NT2/D1 (cell line): ENCODE data around the gene NSMF.

Source experiments
- SUZ12 ChIP-seq: IDR thresholded peaks from 2 replicates; pipeline ENCODE4 v1.6.1; 2011; ENCODE audit not compliant: insufficient read length, insufficient read depth; ENCODE audit errors: extremely low read depth
- YY1 ChIP-seq: IDR thresholded peaks from 2 replicates; pipeline ENCODE4 v1.6.1; 2011; ENCODE audit not compliant: insufficient read length, insufficient read depth
- ZNF274 ChIP-seq: IDR thresholded peaks from 2 replicates; pipeline ENCODE4 v1.6.1; 2011; ENCODE audit warnings: mild to moderate bottlenecking, low read depth, low read length

GRCh38 chr9:137490532-137491186 is 31.5 kb upstream of the NSMF start:
- TF ChIP-seq YY1 (no peak), ZNF274 (no peak), SUZ12 (no peak)
